ENCODE data around the gene ZNF480. TPM values are rescaled to one million over a fixed set of nuclear protein-coding genes. Genes with fewer than 3 reads are reported as not detected.
A peak's percentile ranks its signal among the peaks of the same experiment; 100 is the strongest.

ZNF480 gene
- total RNA-seq (2021; fragmentation: NEBNext Ultra II Directional; extraction: Animal tissue kit (Norgen Biotek cat#: 25700)) (27.5 and 32.9 TPM in 2 replicates), polyA plus RNA-seq (2011; rRNA removed) (1.2 and 3.4 TPM in 2 replicates), polyA minus RNA-seq (2011; rRNA and poly(A)+ RNA removed) (20.7 and 41.2 TPM in 2 replicates)
- polyA plus RNA-seq (2011; cell fraction: cytosol; rRNA removed): 9.1 TPM
- 4.2 TPM for polyA plus RNA-seq (2011; cell fraction: nucleus; rRNA removed)
- 14.1 to 20.5 TPM (median 15.6 TPM) in 4 replicates for polyA plus RNA-seq (2012, experiment 1 of 2)
- polyA plus RNA-seq (2012, experiment 2 of 2): 0.46 TPM
- 22.4 TPM for polyA plus RNA-seq (2013, experiment 1 of 2)
- polyA plus RNA-seq (2013, experiment 2 of 2): 19.3 TPM
- 10.9 TPM for polyA minus RNA-seq (2011; cell fraction: cytosol; rRNA and poly(A)+ RNA removed)
- 79.1 TPM for polyA minus RNA-seq (2011; cell fraction: nucleus; rRNA and poly(A)+ RNA removed)
- long read RNA-seq, experiment 1, full-length matches to known transcripts: 3 of 18 reads
- long read RNA-seq, experiment 1, partial matches to known transcripts: 3 of 18 reads
- long read RNA-seq, experiment 1, other reads (novel, unspliced or antisense): 12 of 18 reads
- long read RNA-seq, experiment 2, full-length matches to known transcripts: 4 of 7 reads
- long read RNA-seq, experiment 2, partial matches to known transcripts: 0 of 7 reads
- long read RNA-seq, experiment 2, other reads (novel, unspliced or antisense): 3 of 7 reads

DNA sequence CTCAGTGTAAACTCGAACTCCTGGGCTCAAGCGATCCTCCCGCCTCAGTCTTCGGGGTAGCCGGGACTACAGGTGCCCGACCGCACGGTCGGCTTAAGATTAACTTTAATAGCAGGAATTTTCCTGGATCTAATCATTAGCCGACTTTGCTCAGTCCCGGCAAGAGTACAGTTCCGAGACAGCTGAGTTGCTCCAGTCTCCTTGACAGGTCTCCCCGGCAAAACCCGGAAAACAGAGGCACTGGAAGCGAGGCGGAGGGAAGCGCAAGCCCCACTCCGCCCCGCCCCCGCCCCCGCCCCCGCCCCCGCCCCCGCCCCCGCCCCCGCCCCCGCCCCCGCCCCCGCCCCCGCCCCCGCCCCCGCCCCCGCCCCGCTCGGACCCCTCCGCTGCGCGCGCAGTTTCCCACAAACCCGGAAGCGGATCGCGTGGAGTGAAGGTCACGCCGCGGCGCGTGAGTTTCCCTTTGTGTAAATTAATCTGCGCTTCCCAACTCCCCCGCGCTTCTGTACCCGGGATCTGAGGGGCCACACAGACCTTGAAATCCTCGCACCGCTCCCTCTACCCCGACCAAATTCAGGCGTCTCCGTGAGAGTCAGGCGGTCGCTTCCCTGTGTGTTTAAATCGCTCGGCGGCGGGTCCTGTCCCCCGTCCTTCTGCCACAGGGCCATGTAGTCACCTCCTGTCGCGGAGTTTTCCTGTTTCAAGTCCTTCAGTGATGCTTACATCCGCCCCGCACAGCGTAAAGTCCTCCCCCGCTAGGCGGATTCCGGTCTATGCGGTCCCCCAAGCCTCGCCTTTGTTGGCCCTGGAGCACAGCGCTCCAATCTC, at the start of gene ZNF480:
Gene ZNF480, plus strand, starts transcription at position 397 of the 828 bp plus-strand sequence. CDS start 3,244 bp downstream, outside the sequence.
- H3K9ac ChIP-seq (replicated peaks in 1 of 4; ENCODE audit: extremely low read depth in 1 of 4, low read depth in 3 of 4, low read length in 3 of 4): peak within 1 kb of the TSS; percentile 52 to 92 (median 78)
- H3K14ac ChIP-seq (ENCODE audit: insufficient read length): no peak within 1 kb of the TSS
- peaks cover 0 to 7% of the 10 kb centered on the region in 2 experiments; a peak in 2 of 4 replicates for H3K79me2 ChIP-seq (ENCODE audit: control insufficient read depth in 1 of 2, insufficient read depth in 2 of 2, low read length in 2 of 2)
- H3K27me3 ChIP-seq (replicated peaks in 1 of 4; ENCODE audit: control insufficient read depth in 3 of 4, extremely low read depth in 1 of 4, insufficient read depth in 3 of 4, low read length in 3 of 4): no peaks in the 10 kb centered on the region
- H2BK20ac ChIP-seq (ENCODE audit: low read length): no peak within 1 kb of the TSS
- H3K4me2 ChIP-seq (ENCODE audit: insufficient read depth in 1 of 2, low read depth in 2 of 2, low read length in 2 of 2): peak within 1 kb of the TSS; percentile 74 to 97
- peaks cover 3% of the 10 kb centered on the region; the same call in 1 of the 2 replicates for H3K79me1 ChIP-seq (ENCODE audit: low read depth, low read length)
- H3K56ac ChIP-seq (replicated peaks; ENCODE audit: insufficient read length, low read depth, low read length): peak within 1 kb of the TSS; percentile 43
- peaks cover 9% of the 10 kb centered on the region; the same call in 1 of the 2 replicates for H3K23me2 ChIP-seq (ENCODE audit: low read depth, low read length)
- peak within 1 kb of the TSS; percentile 2; the same call in 1 of the 2 replicates for H3K18ac ChIP-seq (ENCODE audit: extremely low read depth, low read length)
- H3K36me3 ChIP-seq (ENCODE audit: control insufficient read depth in 2 of 4, insufficient read depth in 4 of 4, low read length in 3 of 4): peaks cover 4 to 28% (median 18%) of the 10 kb centered on the region in 4 experiments; a peak in 6 of 8 replicates
- peak within 1 kb of the TSS; percentile 93 for H2AFZ ChIP-seq (ENCODE audit: low read length)
- peak within 1 kb of the TSS; percentile 83 for H4K91ac ChIP-seq (replicated peaks; ENCODE audit: insufficient read length, low read length)
- no peak within 1 kb of the TSS for H2BK15ac ChIP-seq (ENCODE audit: low read length)
- POLR2A ChIA-PET (ENCODE audit: partially characterized antibody): interaction anchor here (1.1 to 1.6 kb wide), 2 partner anchors 16 to 156 kb away, joined by 3 to 4 read pairs; partner anchors contain the start of gene ZNF578
- 0 out of 2 replicates have a peak within 1 kb of the TSS, but pooled peaks have one; percentile 27 for H2BK12ac ChIP-seq (ENCODE audit: low read depth, low read length)
- no peak within 1 kb of the TSS for H3K23ac ChIP-seq (ENCODE audit: insufficient read length)
- H2BK120ac ChIP-seq (replicated peaks; ENCODE audit: low read depth, low read length): peak within 1 kb of the TSS; percentile 47
- H4K20me1 ChIP-seq (replicated peaks in 1 of 2; ENCODE audit: control insufficient read depth in 1 of 2, insufficient read depth in 2 of 2, low read length in 2 of 2): peaks cover 0 to 2% of the 10 kb centered on the region in 2 experiments
- 0 out of 4 replicates have a peak, but pooled peaks cover 0 to 2% of the 10 kb centered on the region in 2 experiments for H3K9me3 ChIP-seq (ENCODE audit: insufficient read depth in 2 of 2, low read depth in 1 of 2, low read length in 1 of 2)
- CTCF ChIA-PET (ENCODE audit: partially characterized antibody): interaction anchor here (1.2 kb wide), 1 partner anchor 19 kb away, joined by 3 read pairs; no protein-coding TSS in a partner anchor
- H2BK5ac ChIP-seq (ENCODE audit: low read depth, low read length): no peak within 1 kb of the TSS; the same call in 1 of the 2 replicates
- no peaks in the 10 kb centered on the region; a peak in 2 of 7 replicates for H3K4me1 ChIP-seq (replicated peaks in 1 of 4; ENCODE audit: control insufficient read depth in 3 of 4, insufficient read depth in 4 of 4, low read length in 3 of 4)
- H3K4me3 ChIP-seq (ENCODE audit: extremely low read depth in 1 of 4, insufficient read depth in 2 of 4, low read depth in 3 of 4, low read length in 4 of 4): peak within 1 kb of the TSS; percentile 85 to 98 (median 94)
- FAIRE-seq (no peak), DNase-seq (ENCODE audit: low read depth in 1 of 2, low spot score in 2 of 2) (peak; percentile 19 to 72)
- H3K4ac ChIP-seq (replicated peaks; ENCODE audit: insufficient read length, low read depth, low read length): peak within 1 kb of the TSS; percentile 87
- H4K8ac ChIP-seq (ENCODE audit: extremely low read depth, insufficient read depth, low read length): peak within 1 kb of the TSS; percentile 60
- peak within 1 kb of the TSS; percentile 0 for H4K5ac ChIP-seq (ENCODE audit: insufficient read length, low read depth, low read length)
- H3K27ac ChIP-seq (ENCODE audit: low read depth, low read length): peak within 1 kb of the TSS; percentile 49; the same call in 1 of the 2 replicates
- WGBS, 2 experiments (ENCODE audit: extremely low coverage in 1 of 2, insufficient coverage in 1 of 2, insufficient read length in 1 of 2, insufficient replicate concordance in 2 of 2, low coverage in 1 of 2, low lambda C conversion rate in 2 of 2, missing lambda C conversion rate in 1 of 2): 5% methylated on average over 48 of the region's 75 CpGs; no CpG with 5 or more reads in 1 of the 2 experiments
- H2AK5ac ChIP-seq (ENCODE audit: low read depth, low read length): no peak within 1 kb of the TSS
- TF ChIP-seq TAF1 (IDR thresholded peaks at IDR 0.05; ENCODE audit: low read depth, low read length) (peak; percentile 64; the same call in 1 of the 2 replicates), EGR1 (IDR thresholded peaks at IDR 0.05; ENCODE audit: borderline replicate concordance, low read depth, low read length) (peak; percentile 58; the same call in 1 of the 2 replicates), KDM1A (IDR thresholded peaks at IDR 0.05; ENCODE audit: borderline replicate concordance, low read length) (no peak), KDM4A (IDR thresholded peaks at IDR 0.05; ENCODE audit: low read depth, low read length, severe bottlenecking) (peak; percentile 96), PHF8 (conservative IDR thresholded peaks at IDR 0.05; ENCODE audit: low read depth, low read length) (peak; percentile 85), SP1 (IDR thresholded peaks at IDR 0.05; ENCODE audit: low read depth, low read length) (0 out of 2 replicates have a peak, but pooled peaks have one; percentile 41), BACH1 (IDR thresholded peaks at IDR 0.05; ENCODE audit: low read length) (peak; percentile 23; the same call in 1 of the 2 replicates)

All from H1 (cell line).